Panc1 (cell line): ENCODE results near the gene REPIN1. TPM values are rescaled to one million over a fixed set of nuclear protein-coding genes. Genes with fewer than 3 reads are reported as not detected.
A peak's percentile ranks its signal among the peaks of the same experiment; 100 is the strongest.

ENCODE experiments used
- ATAC-seq: fragments of 200-7000 bp; cut with Tn5 transposase; 2 replicates; pipeline ENCODE4 v1.9.1; 2020; ENCODE audit warnings: mild to moderate bottlenecking, moderate library complexity
- BruUV-seq: library from RNA; stranded (reverse); fragments of 400-500 nt; replicated peaks from 2 replicates; lab custom pipeline; 2021; lab: Mats Ljungman, UMichigan
- CTCF ChIA-PET: fragments of 300-600 bp; sonication (Branson Sonifier 250); formaldehyde crosslinking; loops from one replicate; lab custom pipeline; 2022; ENCODE audit warnings: antibody characterized with exemption; lab: Charles Lee
- POLR2A ChIA-PET: fragments of 300-600 bp; sonication (Branson Sonifier 250); formaldehyde crosslinking; loops from one replicate; lab custom pipeline; 2022; ENCODE audit warnings: antibody characterized with exemption; lab: Charles Lee
- DNase-seq: peaks from one replicate; pipeline ENCODE4 v3.0.0-alpha.2; 2010; ENCODE audit warnings: low read depth, low spot score
- H3K27ac ChIP-seq: 2 replicates; pipeline ENCODE4 v1.5.1; 2011; ENCODE audit warnings: mild to moderate bottlenecking, low read length, inconsistent platforms
- H3K27me3 ChIP-seq: fragments of 200-500 bp; sonication (Bioruptor generic); 2 replicates; pipeline ENCODE4 v1.6.0; 2014; ENCODE audit warnings: low read length, inconsistent platforms; ENCODE audit not compliant: control insufficient read depth, insufficient read depth
- H3K36me3 ChIP-seq: fragments of 200-500 bp; sonication (Bioruptor generic); 2 replicates; pipeline ENCODE4 v1.5.1; 2014; ENCODE audit warnings: inconsistent platforms, mild to moderate bottlenecking, low read length, moderate library complexity; ENCODE audit not compliant: control insufficient read depth, insufficient read depth
- H3K4me1 ChIP-seq: 2 replicates; pipeline ENCODE4 v1.5.1; 2011; ENCODE audit warnings: inconsistent platforms, mild to moderate bottlenecking, low read length, moderate library complexity; ENCODE audit not compliant: control insufficient read depth, insufficient read depth
- H3K4me3 ChIP-seq, 2 experiments: 2 replicates each; pipeline ENCODE4 v1.5.1; 2011 to 2012; ENCODE audit warnings: low read depth in 2 of 2, low read length in 2 of 2, mild to moderate bottlenecking in 2 of 2, inconsistent platforms in 1 of 2, moderate library complexity in 1 of 2
- H3K9me3 ChIP-seq: fragments of 200-500 bp; sonication (Bioruptor generic); 2 replicates; pipeline ENCODE4 v1.5.1; 2014; ENCODE audit warnings: low read depth, mild to moderate bottlenecking, inconsistent platforms, low read length, moderate library complexity; ENCODE audit not compliant: control insufficient read depth, insufficient read depth
- POLR2AphosphoS5 ChIP-seq: IDR thresholded peaks from 2 replicates; pipeline ENCODE4 v1.6.1; 2012; ENCODE audit warnings: mild to moderate bottlenecking, low read depth, low read length, moderate library complexity
- SIN3A ChIP-seq: IDR thresholded peaks from 2 replicates; pipeline ENCODE4 v1.6.1; 2012; ENCODE audit warnings: low read depth, mild to moderate bottlenecking, low read length, moderate library complexity, borderline replicate concordance; ENCODE audit not compliant: insufficient read depth
- TCF7L2 ChIP-seq: IDR thresholded peaks from 2 replicates; pipeline ENCODE4 v1.6.1; 2011; ENCODE audit warnings: mild to moderate bottlenecking, low read depth, low read length, inconsistent platforms
- in situ Hi-C: cut with HindIII; loops from 2 replicates; pipeline ENCODE4 v1.10.0; 2016; ENCODE audit warnings: low sequenced_read_pairs, low pct_unique_long_range_greater_than_20kb
- intact Hi-C: fragments of 100-400 bp; cut with micrococcal nuclease; formaldehyde crosslinking; loops from one replicate; pipeline ENCODE4 v1.10.0; 2022; ENCODE audit not compliant: unreplicated experiment
- total RNA-seq: library from RNA; stranded (reverse); gene quantifications from one replicate; pipeline ENCODE4 v1.2.1, GENCODE V29; 2021; ENCODE audit not compliant: unreplicated experiment
- TF ChIP-seq, protein P1 (sequence below), 2 experiments: IDR thresholded peaks; 2 replicates each; pipeline ENCODE4 v1.6.1; 2011 to 2012; ENCODE audit warnings: low read depth in 2 of 2, control low read depth in 1 of 2, low read length in 1 of 2, mild to moderate bottlenecking in 1 of 2, moderate library complexity in 1 of 2; ENCODE audit not compliant: insufficient read depth in 1 of 2
- TF ChIP-seq, protein P2 (sequence below): fragments of 450-650 bp; IDR thresholded peaks from 2 replicates; pipeline ENCODE4 v1.5.1; 2017; ENCODE audit warnings: mild to moderate bottlenecking

Gene REPIN1
- total RNA-seq, 1 experiment from 2014 or later, result 209 TPM

DNA sequence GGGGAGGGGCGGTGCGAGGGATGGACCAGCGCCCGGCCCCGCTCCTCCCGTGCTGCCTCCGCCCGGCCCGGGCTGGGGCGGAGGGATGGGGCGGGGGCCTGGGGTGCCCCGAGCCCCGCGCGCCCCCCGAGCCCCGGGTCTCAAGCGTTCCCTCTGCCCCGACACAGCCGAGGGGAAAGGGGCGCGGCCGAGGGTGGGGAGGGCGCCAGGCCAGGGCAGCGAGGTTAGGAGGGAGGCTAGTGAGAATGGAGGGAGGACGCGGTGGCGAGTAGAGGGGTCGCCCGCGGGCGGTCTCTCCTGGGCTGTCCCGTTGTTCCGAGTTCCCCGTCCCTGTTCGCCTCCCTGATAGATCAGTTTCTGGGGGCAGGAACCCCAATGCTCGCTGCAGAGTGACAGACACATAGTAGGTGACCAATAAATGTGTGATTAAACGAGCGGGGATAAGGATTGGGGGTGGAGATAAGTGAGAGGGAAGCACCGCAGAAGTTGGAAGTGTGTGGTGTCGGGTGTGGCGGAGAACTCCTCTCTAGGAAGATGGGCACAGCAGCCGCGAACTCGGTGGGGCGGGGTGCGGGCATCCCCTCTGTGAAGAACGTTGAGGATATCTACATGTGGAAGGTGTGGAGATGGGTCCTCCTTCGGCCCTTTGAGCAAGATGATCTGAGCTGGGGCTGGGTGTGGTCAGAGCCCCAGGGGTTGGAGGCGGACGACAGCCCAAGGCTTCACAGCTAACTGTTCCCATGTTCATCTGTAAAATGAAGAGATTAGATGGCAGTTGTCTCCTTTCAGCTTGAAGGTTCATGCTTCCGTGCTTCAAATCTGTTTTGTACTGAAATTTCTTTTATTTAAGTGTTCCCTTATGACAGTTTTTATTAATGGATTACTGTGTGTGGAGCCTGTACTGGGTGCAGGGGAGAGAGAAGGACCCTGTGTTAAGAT is 11.1 kb downstream of the REPIN1 start:
- peaks cover 61% of the 10 kb centered on the region for H3K4me1 ChIP-seq
- BruUV-seq, result TSS peak; percentile 55

DNA sequence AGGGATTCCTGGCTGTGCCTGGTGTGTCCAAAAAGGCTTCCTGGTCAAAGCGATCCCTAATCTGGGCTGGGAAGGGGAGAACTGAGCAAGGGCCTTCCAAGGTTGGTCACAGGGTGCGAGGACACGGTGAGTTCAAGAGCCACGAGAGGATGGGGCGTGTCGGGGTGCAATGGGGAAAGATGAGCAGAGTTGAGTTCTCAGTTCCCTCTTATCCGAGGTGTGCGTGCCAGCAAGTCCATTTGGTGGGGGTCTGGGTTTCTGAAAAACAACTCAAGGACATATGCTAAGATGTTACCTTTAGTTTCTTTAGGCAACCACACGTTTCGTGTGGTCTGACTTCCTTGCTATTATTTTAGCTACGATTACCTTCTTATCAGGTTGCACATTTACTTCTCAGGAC is 11.8 kb downstream of the REPIN1 start:
- peak overlapping the region; percentile 96 for H3K27ac ChIP-seq
- H3K36me3 ChIP-seq, result no peaks in the 10 kb centered on the region; the same call in 1 of the 2 replicates
- DNase-seq (no peak), ATAC-seq (no peak)
- peak overlapping the region; percentile 92 to 96 for H3K4me3 ChIP-seq
- POLR2A ChIA-PET, result no interaction called here
- in situ Hi-C loops (no loop called here), intact Hi-C loops (no loop called here)
- CTCF ChIA-PET, result no interaction called here
- no peaks in the 10 kb centered on the region for H3K9me3 ChIP-seq
- no peaks in the 10 kb centered on the region for H3K27me3 ChIP-seq
- TF ChIP-seq, protein P1, sequence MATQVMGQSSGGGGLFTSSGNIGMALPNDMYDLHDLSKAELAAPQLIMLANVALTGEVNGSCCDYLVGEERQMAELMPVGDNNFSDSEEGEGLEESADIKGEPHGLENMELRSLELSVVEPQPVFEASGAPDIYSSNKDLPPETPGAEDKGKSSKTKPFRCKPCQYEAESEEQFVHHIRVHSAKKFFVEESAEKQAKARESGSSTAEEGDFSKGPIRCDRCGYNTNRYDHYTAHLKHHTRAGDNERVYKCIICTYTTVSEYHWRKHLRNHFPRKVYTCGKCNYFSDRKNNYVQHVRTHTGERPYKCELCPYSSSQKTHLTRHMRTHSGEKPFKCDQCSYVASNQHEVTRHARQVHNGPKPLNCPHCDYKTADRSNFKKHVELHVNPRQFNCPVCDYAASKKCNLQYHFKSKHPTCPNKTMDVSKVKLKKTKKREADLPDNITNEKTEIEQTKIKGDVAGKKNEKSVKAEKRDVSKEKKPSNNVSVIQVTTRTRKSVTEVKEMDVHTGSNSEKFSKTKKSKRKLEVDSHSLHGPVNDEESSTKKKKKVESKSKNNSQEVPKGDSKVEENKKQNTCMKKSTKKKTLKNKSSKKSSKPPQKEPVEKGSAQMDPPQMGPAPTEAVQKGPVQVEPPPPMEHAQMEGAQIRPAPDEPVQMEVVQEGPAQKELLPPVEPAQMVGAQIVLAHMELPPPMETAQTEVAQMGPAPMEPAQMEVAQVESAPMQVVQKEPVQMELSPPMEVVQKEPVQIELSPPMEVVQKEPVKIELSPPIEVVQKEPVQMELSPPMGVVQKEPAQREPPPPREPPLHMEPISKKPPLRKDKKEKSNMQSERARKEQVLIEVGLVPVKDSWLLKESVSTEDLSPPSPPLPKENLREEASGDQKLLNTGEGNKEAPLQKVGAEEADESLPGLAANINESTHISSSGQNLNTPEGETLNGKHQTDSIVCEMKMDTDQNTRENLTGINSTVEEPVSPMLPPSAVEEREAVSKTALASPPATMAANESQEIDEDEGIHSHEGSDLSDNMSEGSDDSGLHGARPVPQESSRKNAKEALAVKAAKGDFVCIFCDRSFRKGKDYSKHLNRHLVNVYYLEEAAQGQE (IDR thresholded peaks at IDR 0.05; ENCODE audit: insufficient read depth in 1 of 2, low read depth in 2 of 2, low read length in 1 of 2), result no peak
- no peak for TF ChIP-seq TCF7L2
- no peak for TF ChIP-seq SIN3A
- TF ChIP-seq, protein P2, sequence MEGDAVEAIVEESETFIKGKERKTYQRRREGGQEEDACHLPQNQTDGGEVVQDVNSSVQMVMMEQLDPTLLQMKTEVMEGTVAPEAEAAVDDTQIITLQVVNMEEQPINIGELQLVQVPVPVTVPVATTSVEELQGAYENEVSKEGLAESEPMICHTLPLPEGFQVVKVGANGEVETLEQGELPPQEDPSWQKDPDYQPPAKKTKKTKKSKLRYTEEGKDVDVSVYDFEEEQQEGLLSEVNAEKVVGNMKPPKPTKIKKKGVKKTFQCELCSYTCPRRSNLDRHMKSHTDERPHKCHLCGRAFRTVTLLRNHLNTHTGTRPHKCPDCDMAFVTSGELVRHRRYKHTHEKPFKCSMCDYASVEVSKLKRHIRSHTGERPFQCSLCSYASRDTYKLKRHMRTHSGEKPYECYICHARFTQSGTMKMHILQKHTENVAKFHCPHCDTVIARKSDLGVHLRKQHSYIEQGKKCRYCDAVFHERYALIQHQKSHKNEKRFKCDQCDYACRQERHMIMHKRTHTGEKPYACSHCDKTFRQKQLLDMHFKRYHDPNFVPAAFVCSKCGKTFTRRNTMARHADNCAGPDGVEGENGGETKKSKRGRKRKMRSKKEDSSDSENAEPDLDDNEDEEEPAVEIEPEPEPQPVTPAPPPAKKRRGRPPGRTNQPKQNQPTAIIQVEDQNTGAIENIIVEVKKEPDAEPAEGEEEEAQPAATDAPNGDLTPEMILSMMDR, result no peak
- no TSS peak for BruUV-seq
- peaks cover 60% of the 10 kb centered on the region for H3K4me1 ChIP-seq

More for the DNA sequence above, 11.1 kb downstream of the REPIN1 start:
- in situ Hi-C loops (no loop called here), intact Hi-C loops (no loop called here)
- ATAC-seq, result peak; percentile 35
- Histone ChIP-seq H3K36me3 (no peaks in the 10 kb centered on the region; the same call in 1 of the 2 replicates), H3K27me3 (no peaks in the 10 kb centered on the region), H3K9me3 (no peaks in the 10 kb centered on the region), H3K4me3 (peak overlapping the region; percentile 92 to 96), H3K27ac (peak overlapping the region; percentile 96)
- no peak for DNase-seq
- CTCF ChIA-PET, result no interaction called here
- TF ChIP-seq, protein P2, result no peak
- TF ChIP-seq SIN3A (no peak), POLR2AphosphoS5 (no peak), TCF7L2 (no peak)
- TF ChIP-seq, protein P1 (IDR thresholded peaks at IDR 0.05; ENCODE audit: insufficient read depth in 1 of 2, low read depth in 2 of 2, low read length in 1 of 2), result no peak
- POLR2A ChIA-PET, result interaction anchor here (0.6 kb wide), 1 partner anchor 54 kb away, joined by 3 read pairs; no protein-coding TSS in a partner anchor
